K562 (cell line): ENCODE data around the gene CRY2. TPM values are rescaled to one million over a fixed set of nuclear protein-coding genes. Genes with fewer than 3 reads are reported as not detected.

Experiments used
- FUS ChIP-seq: fragments of 200-400 bp; formaldehyde crosslinking; optimal IDR thresholded peaks from 2 replicates; pipeline ENCODE3; 2017; ENCODE audit warnings: low read depth, low read length
- ILK ChIP-seq: fragments of 450-650 bp; IDR thresholded peaks from 2 replicates; pipeline ENCODE4 v1.6.1; 2016; ENCODE audit warnings: missing genetic modification characterization, low read depth, mild to moderate bottlenecking, missing compliant biosample characterization, moderate library complexity, borderline replicate concordance
- MAZ ChIP-seq, 2 experiments: fragments of 450-650 bp in 1 of 2; sonication (generic) in 1 of 2; formaldehyde crosslinking; IDR thresholded peaks in 1 of 2; conservative IDR thresholded peaks in 1 of 2; 2 replicates each; pipeline versions ENCODE4 v1.4.0 to v1.5.0; 2020; ENCODE audit warnings: mild to moderate bottlenecking in 1 of 2, missing genetic modification reagents in 1 of 2
- NONO ChIP-seq, 2 experiments: fragments of 200-400 bp in 1 of 2; fragments of 450-650 bp in 1 of 2; formaldehyde crosslinking in 1 of 2; IDR thresholded peaks; 2 replicates each; pipeline ENCODE4 v1.6.1; 2017; ENCODE audit warnings: low read depth in 2 of 2, mild to moderate bottlenecking in 2 of 2, moderate library complexity in 2 of 2, low read length in 1 of 2
- RCOR1 ChIP-seq, 2 experiments: IDR thresholded peaks; 2 replicates each; pipeline ENCODE4 v1.6.1; 2012; ENCODE audit warnings: low read depth in 2 of 2, low read length in 2 of 2, borderline replicate concordance in 1 of 2, improper control_type of control experiment in 1 of 2
- RERE ChIP-seq: sonication (generic); formaldehyde crosslinking; IDR thresholded peaks from 2 replicates; pipeline ENCODE4 v1.8.0; 2023; ENCODE audit warnings: missing genetic modification reagents, mild to moderate bottlenecking, borderline replicate concordance
- SAP30 ChIP-seq: fragments of 200-600 bp; sonication (generic); IDR thresholded peaks from 2 replicates; pipeline ENCODE4 v1.6.1; 2012; ENCODE audit warnings: borderline replicate concordance, low read depth, mild to moderate bottlenecking, moderate library complexity, low read length, control low read depth, inconsistent platforms; ENCODE audit not compliant: insufficient read depth, poor library complexity, severe bottlenecking
- TFE3 ChIP-seq: fragments of 450-650 bp; formaldehyde crosslinking; IDR thresholded peaks from 2 replicates; pipeline ENCODE4 v1.4.0; 2020; ENCODE audit warnings: mild to moderate bottlenecking, mixed read lengths
- XRCC5 ChIP-seq: fragments of 200-400 bp; formaldehyde crosslinking; IDR thresholded peaks from 2 replicates; pipeline ENCODE4 v1.6.1; 2017; ENCODE audit warnings: low read depth, mild to moderate bottlenecking, low read length
- ZNF175 ChIP-seq: fragments of 200-800 bp; sonication (Bioruptor generic); IDR thresholded peaks from 2 replicates; pipeline ENCODE4 v1.6.1; 2016; ENCODE audit warnings: low read depth, mild to moderate bottlenecking, missing genetic modification characterization, missing compliant biosample characterization
- polyA plus RNA-seq, 8 experiments: library from polyadenylated mRNA; depleted of rRNA in 4 of 8; stranded (reverse) in 5 of 8; unstranded in 3 of 8; fragments of >200 nt; fragmentation: Nextera tagmentation in 2 of 8; fragmentation: Illumina TruSeq in 1 of 8; extraction: Ambion mirVana in 2 of 8; extraction: Trizol in 1 of 8; gene quantifications; 2 replicates each; pipeline versions ENCODE4 v1.2.1 to v1.2.3, GENCODE V29; 2011 to 2014; ENCODE audit warnings: inconsistent platforms in 1 of 8, missing spikeins in 1 of 8
- total RNA-seq, 7 experiments: library from RNA; depleted of rRNA in 6 of 7; stranded (reverse); fragments of >200 nt in 6 of 7; fragmentation: Illumina TruSeq in 2 of 7; extraction: Trizol in 2 of 7; gene quantifications; 2 replicates each; pipeline versions ENCODE4 v1.2.1 to v1.2.3, GENCODE V29; 2011 to 2021; ENCODE audit warnings: low replicate concordance in 1 of 7

The CRY2 gene
- total and polyA plus RNA-seq, 9 of the 15 experiments (the other 6 are each of a cell fraction or from before 2014, with no cell fraction given): 2.3 to 23.9 (median 14.8) TPM

- TF ChIP-seq NONO (IDR thresholded peaks at IDR 0.05; ENCODE audit: low read depth in 2 of 2, low read length in 1 of 2) (no peak), ZNF175 (CRISPR knock-in tag) (no peak), MAZ (CRISPR knock-in tag; conservative IDR thresholded peaks at IDR 0.05 in 1 of 2, IDR thresholded peaks at IDR 0.05 in 1 of 2) (no peak), TFE3 (CRISPR knock-in tag) (no peak), RERE (no peak), SAP30 (no peak), XRCC5 (no peak), RCOR1 (IDR thresholded peaks at IDR 0.05; ENCODE audit: borderline replicate concordance in 1 of 2, low read depth in 2 of 2, low read length in 2 of 2) (no peak), ILK (no peak), FUS (no peak)
- TF ChIP-seq, all 486 proteins: peak for 0
Observed at GRCh38 chr11:45926001-45926401, 78.7 kb downstream of the CRY2 start (continued).
